OCI-LY3 (cell line): Measurements from ENCODE around the gene ATP4A.

ENCODE experiments used
- H2AFZ ChIP-seq: fragments of 200-600, 300-600 bp; shearing (Covaris generic); 2 replicates; pipeline ENCODE4 v1.6.0; 2014; ENCODE audit warnings: antibody characterized with exemption, low read depth, low read length
- H3K27ac ChIP-seq: fragments of 200-600, 300-600 bp; sonication (generic); 2 replicates; pipeline ENCODE4 v1.5.1; 2014; ENCODE audit warnings: mild to moderate bottlenecking, low read length, moderate library complexity, mixed read lengths
- H3K27me3 ChIP-seq: fragments of 200-600, 300-600 bp; sonication (generic); 2 replicates; pipeline ENCODE4 v1.6.1; 2014; ENCODE audit warnings: low read depth, low read length, mixed read lengths
- H3K36me3 ChIP-seq: fragments of 200-600, 300-600 bp; sonication (generic); replicated peaks from 2 replicates; pipeline ENCODE3; 2014; ENCODE audit warnings: low read depth, low read length, mixed read lengths
- H3K4me1 ChIP-seq: fragments of 300-600, 200-600 bp; sonication (generic); 2 replicates; pipeline ENCODE4 v1.6.1; 2014; ENCODE audit warnings: low read length, mixed read lengths
- H3K4me2 ChIP-seq: fragments of 200-600, 300-600 bp; sonication (generic); 2 replicates; pipeline ENCODE4 v1.6.1; 2014; ENCODE audit warnings: low read length, mixed read lengths
- H3K4me3 ChIP-seq: fragments of 300-600, 200-600 bp; sonication (generic); 2 replicates; pipeline ENCODE4 v1.5.1; 2014; ENCODE audit warnings: antibody characterized with exemption, mild to moderate bottlenecking, low read length, moderate library complexity
- H3K79me2 ChIP-seq: fragments of 300-600, 200-600 bp; shearing (Covaris generic); 2 replicates; pipeline ENCODE4 v1.6.1; 2014; ENCODE audit warnings: mild to moderate bottlenecking, low read length, mixed read lengths
- H3K9ac ChIP-seq: fragments of 300-600, 200-600 bp; shearing (Covaris generic); 2 replicates; pipeline ENCODE4 v1.6.0; 2014; ENCODE audit warnings: mild to moderate bottlenecking, low read length, moderate library complexity
- H3K9me3 ChIP-seq: fragments of 200-600, 300-600 bp; shearing (Covaris generic); 2 replicates; pipeline ENCODE4 v1.6.1; 2014; ENCODE audit warnings: low read length, mixed read lengths; ENCODE audit not compliant: insufficient read depth
- H4K20me1 ChIP-seq: fragments of 200-600, 300-600 bp; sonication (generic); 2 replicates; pipeline ENCODE4 v1.6.1; 2016; ENCODE audit warnings: low read length, mixed read lengths; ENCODE audit not compliant: insufficient read depth
- CTCF ChIP-seq: fragments of 200-600, 300-600 bp; sonication (generic); IDR thresholded peaks from 2 replicates; pipeline ENCODE4 v1.5.1; 2014; ENCODE audit warnings: antibody characterized with exemption, low read length, low read depth
- EZH2phosphoT487 ChIP-seq: fragments of 200-600 bp; shearing (Covaris generic); IDR thresholded peaks from 2 replicates; pipeline ENCODE4 v1.6.1; 2018; ENCODE audit warnings: antibody characterized with exemption, mixed run types, low read depth

ATP4A gene

GRCh38 chr19:35549174-35549788 is 14.2 kb downstream of the ATP4A start:
- Histone ChIP-seq H2AFZ (no peak overlapping the region), H3K36me3 (peaks cover 19% of the 10 kb centered on the region), H3K79me2 (peaks cover 29% of the 10 kb centered on the region), H3K4me1 (peaks cover 21% of the 10 kb centered on the region), H3K9ac (no peak overlapping the region), H3K27ac (no peak overlapping the region), H3K9me3 (no peaks in the 10 kb centered on the region), H3K4me3 (no peak overlapping the region), H3K27me3 (no peaks in the 10 kb centered on the region), H3K4me2 (no peak overlapping the region), H4K20me1 (no peaks in the 10 kb centered on the region; the same call in 1 of the 2 replicates)
- TF ChIP-seq EZH2phosphoT487 (no peak), CTCF (peak; percentile 90)

- H3K4me2 ChIP-seq, result peak overlapping the region; percentile 91
- H3K9me3 ChIP-seq, result no peaks in the 10 kb centered on the region
- peak overlapping the region; percentile 46; the same call in 1 of the 2 replicates for H3K27ac ChIP-seq
- TF ChIP-seq CTCF (no peak), EZH2phosphoT487 (no peak)
- H3K36me3 ChIP-seq, result peaks cover 23% of the 10 kb centered on the region
- H2AFZ ChIP-seq, result no peak overlapping the region
- H3K9ac ChIP-seq, result peak overlapping the region; percentile 94
- peaks cover 36% of the 10 kb centered on the region for H3K79me2 ChIP-seq
- peak overlapping the region; percentile 89 for H3K4me3 ChIP-seq
- peaks cover 25% of the 10 kb centered on the region for H3K4me1 ChIP-seq
- no peaks in the 10 kb centered on the region; the same call in 1 of the 2 replicates for H4K20me1 ChIP-seq
- H3K27me3 ChIP-seq, result no peaks in the 10 kb centered on the region
Observed at GRCh38 chr19:35546532-35546931, 16.9 kb downstream of the ATP4A start.

- Histone ChIP-seq H3K9me3 (no peaks in the 10 kb centered on the region), H3K4me2 (peak overlapping the region; percentile 91), H3K27ac (peak overlapping the region; percentile 46), H3K36me3 (peaks cover 22% of the 10 kb centered on the region), H2AFZ (peak overlapping the region; percentile 78), H3K4me1 (peaks cover 25% of the 10 kb centered on the region), H3K27me3 (no peaks in the 10 kb centered on the region), H3K4me3 (peak overlapping the region; percentile 89), H3K79me2 (peaks cover 36% of the 10 kb centered on the region), H3K9ac (peak overlapping the region; percentile 94), H4K20me1 (no peaks in the 10 kb centered on the region; the same call in 1 of the 2 replicates)
- TF ChIP-seq EZH2phosphoT487 (no peak), CTCF (no peak)
Observed at GRCh38 chr19:35545855-35546381, 17.5 kb downstream of the ATP4A start.

GRCh38 chr19:35545001-35545854 is 18.2 kb downstream of the ATP4A start, which contains the start of gene TMEM147:
TSS of gene TMEM147 (plus strand) at chr19:35545626. CDS start at chr19:35545740, 114 bp downstream.
- Histone ChIP-seq H3K36me3 (peaks cover 18% of the 10 kb centered on the region), H3K9me3 (no peaks in the 10 kb centered on the region)

More at GRCh38 chr19:35545001-35545854, 18.2 kb downstream of the ATP4A start, which contains the start of gene TMEM147:
- H3K4me3 ChIP-seq, result peak within 1 kb of the TSS; percentile 89
- peak within 1 kb of the TSS; percentile 78 for H2AFZ ChIP-seq
- TF ChIP-seq EZH2phosphoT487 (no peak), CTCF (no peak)
- H3K9ac ChIP-seq, result peak within 1 kb of the TSS; percentile 94
- peak within 1 kb of the TSS; percentile 51 for H3K27ac ChIP-seq
- H3K79me2 ChIP-seq, result peaks cover 36% of the 10 kb centered on the region
- no peaks in the 10 kb centered on the region for H3K27me3 ChIP-seq
- H3K4me1 ChIP-seq, result peaks cover 25% of the 10 kb centered on the region
- H4K20me1 ChIP-seq, result no peaks in the 10 kb centered on the region; the same call in 1 of the 2 replicates
- H3K4me2 ChIP-seq, result peak within 1 kb of the TSS; percentile 99
